Central memory CD8-positive, alpha-beta T cell (primary cell): ENCODE data around the gene SOBP.
"Not testable (repeated sequence)": the region's sequence is repeated elsewhere in the genome, so short reads cannot be mapped to it uniquely, and the experiment has no call there.

Experiments
- ATAC-seq: fragments of 150-1000 bp; cut with Tn5 transposase; replicated peaks from 2 replicates; pipeline ENCODE4 v1.10.0; 2022; ENCODE audit warnings: mild to moderate bottlenecking, moderate FRiP score, moderate number of reproducible peaks; ENCODE audit not compliant: poor library complexity, severe bottlenecking; ENCODE audit errors: extremely low read depth
- DNase-seq, 2 donors: peaks; one replicate each; pipeline ENCODE4 v3.0.0; 2021; ENCODE audit warnings: low spot score in 2 of 2
- H3K27ac Mint-ChIP-seq: one replicate; pipeline ENCODE4 v1.8.0; 2022; ENCODE audit warnings: low read depth, mild to moderate bottlenecking, moderate library complexity, mixed read lengths
- H3K27me3 Mint-ChIP-seq: one replicate; pipeline ENCODE4 v1.8.0; 2022; ENCODE audit warnings: mixed read lengths
- H3K36me3 Mint-ChIP-seq: one replicate; pipeline ENCODE4 v1.8.0; 2022; ENCODE audit warnings: mild to moderate bottlenecking, moderate library complexity, mixed read lengths; ENCODE audit not compliant: insufficient read depth
- H3K4me1 Mint-ChIP-seq: one replicate; pipeline ENCODE4 v1.8.0; 2022; ENCODE audit warnings: mixed read lengths
- H3K4me3 Mint-ChIP-seq: one replicate; pipeline ENCODE4 v1.8.0; 2022; ENCODE audit warnings: mild to moderate bottlenecking, moderate library complexity, mixed read lengths
- H3K9me3 Mint-ChIP-seq: one replicate; pipeline ENCODE4 v1.8.0; 2022; ENCODE audit warnings: mixed read lengths

The SOBP gene

GRCh38 chr6:107515955-107516354 is 26.0 kb downstream of the SOBP start:
- Mint-ChIP-seq H3K4me3 (no peak overlapping the region), H3K4me1 (no peaks in the 10 kb centered on the region), H3K27ac (no peak overlapping the region), H3K36me3 (no peaks in the 10 kb centered on the region), H3K9me3 (peaks cover 5% of the 10 kb centered on the region), H3K27me3 (no peaks in the 10 kb centered on the region)
- DNase-seq (no peak), ATAC-seq (no peak)

GRCh38 chr6:107517274-107517673 is 27.4 kb downstream of the SOBP start:
- Mint-ChIP-seq H3K9me3 (peaks cover 5% of the 10 kb centered on the region), H3K4me3 (no peak overlapping the region), H3K36me3 (no peaks in the 10 kb centered on the region), H3K4me1 (no peaks in the 10 kb centered on the region), H3K27me3 (no peaks in the 10 kb centered on the region), H3K27ac (no peak overlapping the region)
- ATAC-seq (no peak), DNase-seq (no peak)

DNA sequence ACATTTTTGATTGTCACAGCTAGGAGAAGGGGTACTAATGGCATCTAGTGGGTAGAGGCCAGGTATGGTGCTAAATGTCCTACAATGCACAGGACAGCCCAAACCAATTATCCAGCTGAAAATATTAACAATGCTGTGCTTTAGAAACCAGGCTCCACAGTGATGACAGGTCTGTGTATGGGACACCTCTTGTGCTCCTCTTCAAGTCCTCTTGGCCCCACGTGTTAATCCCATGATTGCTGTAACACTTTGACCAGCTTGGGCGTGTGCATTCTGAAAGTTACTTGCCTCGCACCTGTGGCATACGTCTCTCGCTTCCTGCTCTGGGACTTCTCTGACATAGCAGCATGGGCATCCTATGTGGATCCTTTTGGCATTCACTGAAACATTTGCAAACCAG is 29.3 kb downstream of the SOBP start:
- ATAC-seq, H3K27ac Mint-ChIP-seq, H3K4me1 Mint-ChIP-seq, H3K27me3 Mint-ChIP-seq, H3K4me3 Mint-ChIP-seq, H3K9me3 Mint-ChIP-seq, DNase-seq, H3K36me3 Mint-ChIP-seq: not testable (repeated sequence)

GRCh38 chr6:107520706-107521105 is 30.8 kb downstream of the SOBP start:
- H3K27ac Mint-ChIP-seq, H3K36me3 Mint-ChIP-seq, H3K4me3 Mint-ChIP-seq, DNase-seq, H3K27me3 Mint-ChIP-seq, ATAC-seq, H3K4me1 Mint-ChIP-seq, H3K9me3 Mint-ChIP-seq: not testable (repeated sequence)

- Mint-ChIP-seq H3K27ac (no peak overlapping the region), H3K36me3 (no peaks in the 10 kb centered on the region), H3K4me1 (no peaks in the 10 kb centered on the region), H3K9me3 (no peaks in the 10 kb centered on the region), H3K4me3 (no peak overlapping the region), H3K27me3 (no peaks in the 10 kb centered on the region)
- DNase-seq (no peak), ATAC-seq (no peak)
These were observed 33.3 kb downstream of the SOBP start for GRCh38 chr6:107523054-107523791.

- no peak for ATAC-seq
- Mint-ChIP-seq H3K27ac (no peak overlapping the region), H3K27me3 (no peaks in the 10 kb centered on the region), H3K4me1 (no peaks in the 10 kb centered on the region), H3K9me3 (no peaks in the 10 kb centered on the region), H3K4me3 (no peak overlapping the region), H3K36me3 (no peaks in the 10 kb centered on the region)
- DNase-seq, result no peak
These were observed 33.9 kb downstream of the SOBP start for GRCh38 chr6:107523794-107524193.

DNA sequence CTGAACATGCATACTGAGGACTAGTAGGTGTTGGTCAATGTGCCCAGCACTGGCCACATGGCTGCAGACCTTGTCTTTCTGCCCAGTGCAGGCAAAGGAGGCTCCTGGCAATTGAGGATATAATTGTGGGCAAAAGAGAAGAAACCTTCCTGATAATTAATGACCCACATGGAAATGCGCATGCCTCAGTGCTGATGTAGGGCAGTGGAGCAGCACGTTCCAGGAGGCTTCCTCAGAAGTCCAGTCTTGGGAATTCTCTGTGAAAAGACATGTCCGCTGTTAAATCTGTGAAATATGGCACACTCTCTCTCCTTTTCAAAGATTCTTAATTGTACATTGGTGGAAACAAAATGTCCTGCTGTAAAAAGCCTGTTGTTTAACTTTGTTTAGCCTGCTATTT is 34.7 kb downstream of the SOBP start:
- Mint-ChIP-seq H3K27ac (no peak overlapping the region), H3K4me3 (no peak overlapping the region), H3K4me1 (no peaks in the 10 kb centered on the region), H3K36me3 (no peaks in the 10 kb centered on the region), H3K27me3 (no peaks in the 10 kb centered on the region), H3K9me3 (no peaks in the 10 kb centered on the region)
- ATAC-seq, result no peak
- no peak for DNase-seq

DNA sequence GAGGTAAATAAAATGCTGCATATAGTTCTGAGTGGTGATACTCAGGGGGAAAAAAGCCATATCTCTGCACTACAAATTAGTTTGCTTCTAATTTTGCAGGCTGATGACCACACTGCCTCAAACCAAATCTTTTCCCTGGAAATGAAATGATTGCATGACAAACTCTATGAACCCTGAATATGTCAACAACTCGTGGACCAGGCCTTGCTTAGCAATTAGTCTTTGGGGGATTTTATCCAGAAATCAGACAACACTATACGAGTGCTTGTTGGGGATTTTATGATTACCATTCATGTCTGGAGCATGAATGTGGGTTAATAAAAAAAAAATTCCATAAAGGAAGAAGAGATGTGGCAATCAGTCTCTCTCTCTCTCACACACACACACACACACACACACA is 42.0 kb downstream of the SOBP start:
- ATAC-seq (no peak), DNase-seq (no peak)
- H3K36me3 Mint-ChIP-seq, result no peaks in the 10 kb centered on the region
- no peak overlapping the region for H3K27ac Mint-ChIP-seq
- no peaks in the 10 kb centered on the region for H3K9me3 Mint-ChIP-seq
- no peaks in the 10 kb centered on the region for H3K4me1 Mint-ChIP-seq
- no peak overlapping the region for H3K4me3 Mint-ChIP-seq
- no peaks in the 10 kb centered on the region for H3K27me3 Mint-ChIP-seq

- no peak overlapping the region for H3K27ac Mint-ChIP-seq
- DNase-seq (no peak), ATAC-seq (no peak)
- no peaks in the 10 kb centered on the region for H3K4me1 Mint-ChIP-seq
- no peaks in the 10 kb centered on the region for H3K9me3 Mint-ChIP-seq
- H3K27me3 Mint-ChIP-seq, result no peaks in the 10 kb centered on the region
- H3K36me3 Mint-ChIP-seq, result no peaks in the 10 kb centered on the region
- H3K4me3 Mint-ChIP-seq, result no peak overlapping the region
These were observed 42.8 kb downstream of the SOBP start for GRCh38 chr6:107532706-107533105.

GRCh38 chr6:107533415-107534059 is 43.6 kb downstream of the SOBP start:
- Mint-ChIP-seq H3K36me3 (no peaks in the 10 kb centered on the region), H3K4me1 (no peaks in the 10 kb centered on the region), H3K4me3 (no peak overlapping the region), H3K27ac (no peak overlapping the region), H3K27me3 (no peaks in the 10 kb centered on the region), H3K9me3 (no peaks in the 10 kb centered on the region)
- no peak for ATAC-seq
- DNase-seq, result no peak

DNA sequence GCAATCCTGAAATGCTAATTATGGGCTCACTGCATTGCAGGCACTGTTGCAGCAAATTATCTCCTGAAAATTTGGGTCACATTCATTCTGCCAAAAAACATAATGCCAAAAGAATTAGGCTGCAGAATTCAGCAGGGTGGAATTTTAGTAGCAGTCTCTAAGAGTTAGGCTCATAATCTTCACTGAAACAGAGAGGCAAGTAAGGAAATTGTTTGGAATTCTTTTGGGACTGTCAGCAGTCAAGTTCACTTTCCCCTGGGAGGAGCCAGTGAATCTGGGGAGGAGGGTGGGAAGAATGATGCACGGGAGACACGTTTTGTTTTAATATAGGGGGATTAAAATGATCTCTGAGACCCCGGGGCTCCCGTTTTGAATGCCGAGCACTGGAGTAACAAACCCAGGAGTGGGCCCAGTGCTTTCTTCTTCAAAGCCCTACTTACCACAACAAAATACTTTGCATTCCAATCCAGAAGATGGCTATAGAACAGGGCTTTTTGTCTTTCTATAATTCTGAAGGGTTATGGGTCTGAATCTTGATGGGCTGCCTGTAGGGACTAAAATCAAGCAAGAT is 44.7 kb downstream of the SOBP start:
- Mint-ChIP-seq H3K9me3 (no peaks in the 10 kb centered on the region), H3K36me3 (no peaks in the 10 kb centered on the region), H3K4me3 (no peak overlapping the region), H3K27ac (no peak overlapping the region), H3K27me3 (peaks cover 8% of the 10 kb centered on the region), H3K4me1 (no peaks in the 10 kb centered on the region)
- no peak for DNase-seq
- ATAC-seq, result no peak

GRCh38 chr6:107535626-107536025 is 45.7 kb downstream of the SOBP start:
- no peaks in the 10 kb centered on the region for H3K4me1 Mint-ChIP-seq
- peaks cover 10% of the 10 kb centered on the region for H3K27me3 Mint-ChIP-seq

More at GRCh38 chr6:107535626-107536025, 45.7 kb downstream of the SOBP start:
- ATAC-seq (no peak), DNase-seq (no peak)
- H3K36me3 Mint-ChIP-seq, result no peaks in the 10 kb centered on the region
- no peaks in the 10 kb centered on the region for H3K9me3 Mint-ChIP-seq
- H3K27ac Mint-ChIP-seq, result no peak overlapping the region
- no peak overlapping the region for H3K4me3 Mint-ChIP-seq
